H9 (cell line): ENCODE measurements around the gene SPATA31A6. TPM values are rescaled to one million over a fixed set of nuclear protein-coding genes. Genes with fewer than 3 reads are reported as not detected.
"Not testable (repeated sequence)": the region's sequence is repeated elsewhere in the genome, so short reads cannot be mapped to it uniquely, and the experiment has no call there.

Source experiments
- DNase-seq: peaks from one replicate; pipeline ENCODE4 v3.0.0-alpha.2; 2017
- H2AFZ ChIP-seq: one replicate; pipeline ENCODE4 v1.6.1; 2013; ENCODE audit warnings: mild to moderate bottlenecking, low read length, control low read depth, moderate library complexity
- H2AK5ac ChIP-seq: 2 replicates; pipeline ENCODE4 v1.6.1; 2013; ENCODE audit warnings: low read length, control low read depth, mixed read lengths; ENCODE audit not compliant: insufficient read length
- H2BK120ac ChIP-seq: one replicate; pipeline ENCODE4 v1.6.1; 2013; ENCODE audit warnings: low read depth, mild to moderate bottlenecking, low read length, control low read depth, inconsistent platforms; ENCODE audit not compliant: poor library complexity, severe bottlenecking
- H2BK12ac ChIP-seq: 2 replicates; pipeline ENCODE4 v1.6.1; 2013; ENCODE audit warnings: low read length, control low read depth, mixed read lengths, low read depth; ENCODE audit not compliant: insufficient read length
- H2BK15ac ChIP-seq: 2 replicates; pipeline ENCODE4 v1.6.1; 2013; ENCODE audit warnings: low read depth, low read length, control low read depth
- H2BK20ac ChIP-seq: one replicate; pipeline ENCODE4 v1.6.1; 2013; ENCODE audit warnings: low read depth, mild to moderate bottlenecking, low read length, control low read depth, inconsistent platforms; ENCODE audit not compliant: poor library complexity, severe bottlenecking
- H2BK5ac ChIP-seq: 2 replicates; pipeline ENCODE4 v1.6.1; 2013; ENCODE audit warnings: low read length, control low read depth, mixed read lengths; ENCODE audit not compliant: insufficient read length
- H3K14ac ChIP-seq: 2 replicates; pipeline ENCODE4 v1.6.1; 2013; ENCODE audit warnings: low read length, control low read depth; ENCODE audit not compliant: insufficient read depth
- H3K18ac ChIP-seq: 2 replicates; pipeline ENCODE4 v1.6.1; 2013; ENCODE audit warnings: low read depth, mild to moderate bottlenecking, mixed read lengths, low read length, control low read depth; ENCODE audit not compliant: insufficient read length
- H3K23ac ChIP-seq: 2 replicates; pipeline ENCODE4 v1.6.1; 2013; ENCODE audit warnings: low read length, control low read depth, mixed read lengths, low read depth; ENCODE audit not compliant: insufficient read length
- H3K23me2 ChIP-seq: 2 replicates; pipeline ENCODE4 v1.6.1; 2013; ENCODE audit warnings: low read depth, mild to moderate bottlenecking, mixed read lengths, low read length, control low read depth; ENCODE audit not compliant: insufficient read length, poor library complexity, severe bottlenecking
- H3K27ac ChIP-seq: 2 replicates; pipeline ENCODE4 v1.5.1; 2013; ENCODE audit warnings: low read length, control low read depth, mixed read lengths, low read depth; ENCODE audit not compliant: insufficient read length
- H3K27me3 ChIP-seq: 2 replicates; pipeline ENCODE4 v1.6.1; 2013; ENCODE audit warnings: low read length, control low read depth, inconsistent platforms; ENCODE audit not compliant: insufficient read depth
- H3K4ac ChIP-seq: 2 replicates; pipeline ENCODE4 v1.6.1; 2013; ENCODE audit warnings: low read depth, mild to moderate bottlenecking, control low read depth, inconsistent platforms, low read length, moderate library complexity
- H3K4me1 ChIP-seq: 2 replicates; pipeline ENCODE4 v1.6.1; 2013; ENCODE audit warnings: low read length, control low read depth, inconsistent platforms; ENCODE audit not compliant: insufficient read depth
- H3K4me2 ChIP-seq: 2 replicates; pipeline ENCODE4 v1.6.1; 2013; ENCODE audit warnings: low read length, control low read depth, mixed read lengths; ENCODE audit not compliant: insufficient read length, insufficient read depth
- H3K56ac ChIP-seq: 2 replicates; pipeline ENCODE4 v1.6.1; 2013; ENCODE audit warnings: low read depth, mild to moderate bottlenecking, mixed read lengths, low read length, control low read depth; ENCODE audit not compliant: insufficient read length
- H3K79me1 ChIP-seq: 2 replicates; pipeline ENCODE4 v1.6.1; 2013; ENCODE audit warnings: low read depth, mild to moderate bottlenecking, moderate library complexity, low read length, control low read depth, inconsistent platforms; ENCODE audit not compliant: insufficient read depth, poor library complexity, severe bottlenecking
- H3K79me2 ChIP-seq: 2 replicates; pipeline ENCODE4 v1.6.1; 2013; ENCODE audit warnings: low read length, control low read depth, inconsistent platforms; ENCODE audit not compliant: insufficient read depth
- H3K9ac ChIP-seq: 2 replicates; pipeline ENCODE4 v1.6.1; 2013; ENCODE audit warnings: low read length, control low read depth, mixed read lengths; ENCODE audit not compliant: insufficient read length; ENCODE audit errors: extremely low read depth
- H3K9me3 ChIP-seq: one replicate; pipeline ENCODE4 v1.6.1; 2013; ENCODE audit warnings: low read depth, low read length, inconsistent platforms; ENCODE audit not compliant: control insufficient read depth
- H3T11ph ChIP-seq: one replicate; pipeline ENCODE4 v1.6.1; 2013; ENCODE audit warnings: mild to moderate bottlenecking, low read length, control low read depth, inconsistent platforms
- H4K20me1 ChIP-seq: one replicate; pipeline ENCODE4 v1.6.1; 2013; ENCODE audit not compliant: control insufficient read depth, insufficient read length, insufficient read depth
- H4K5ac ChIP-seq: 2 replicates; pipeline ENCODE4 v1.6.1; 2013; ENCODE audit warnings: low read depth, mild to moderate bottlenecking, mixed read lengths, low read length, control low read depth; ENCODE audit not compliant: insufficient read length
- H4K8ac ChIP-seq: replicated peaks from 2 replicates; pipeline ENCODE4 v1.6.1; 2013; ENCODE audit warnings: low read length, control low read depth, mixed read lengths, low read depth; ENCODE audit not compliant: insufficient read length
- H4K91ac ChIP-seq: 2 replicates; pipeline ENCODE4 v1.6.1; 2013; ENCODE audit warnings: low read depth, mild to moderate bottlenecking, moderate library complexity, mixed read lengths, low read length, control low read depth; ENCODE audit not compliant: insufficient read length
- H3K27ac Mint-ChIP-seq, 3 experiments: 2 replicates in 2 of 3; 3 replicates in 1 of 3; pipeline ENCODE4 v1.8.0; 2020 to 2021; ENCODE audit warnings: mixed read lengths in 3 of 3, mild to moderate bottlenecking in 1 of 3, moderate library complexity in 1 of 3
- H3K27me3 Mint-ChIP-seq: 2 replicates; pipeline ENCODE4 v1.8.0; 2021; ENCODE audit warnings: low read depth, mild to moderate bottlenecking, moderate library complexity, mixed read lengths
- H3K36me3 Mint-ChIP-seq, 3 experiments: 2 replicates in 2 of 3; 3 replicates in 1 of 3; pipeline ENCODE4 v1.8.0; 2020 to 2021; ENCODE audit warnings: low read depth in 3 of 3, mixed read lengths in 3 of 3; ENCODE audit not compliant: insufficient read depth in 1 of 3
- H3K4me1 Mint-ChIP-seq, 2 experiments: 2 replicates each; pipeline ENCODE4 v1.8.0; 2020; ENCODE audit warnings: mixed read lengths in 2 of 2
- H3K4me3 Mint-ChIP-seq, 2 experiments: 2 replicates in 1 of 2; 3 replicates in 1 of 2; pipeline ENCODE4 v1.8.0; 2020 to 2021; ENCODE audit warnings: mild to moderate bottlenecking in 2 of 2, mixed read lengths in 2 of 2, moderate library complexity in 1 of 2
- H3K9me3 Mint-ChIP-seq, 2 experiments: 2 replicates in 1 of 2; 3 replicates in 1 of 2; pipeline ENCODE4 v1.8.0; 2020; ENCODE audit warnings: mild to moderate bottlenecking in 2 of 2, mixed read lengths in 2 of 2, moderate library complexity in 1 of 2
- WGBS: extraction: QIAGEN DNeasy Blood & Tissue Kit; methylation state at CpG from one replicate; pipeline ENCODE4 v1.1.7; 2013; ENCODE audit warnings: missing lambda C conversion rate, low lambda C conversion rate, mixed read lengths; ENCODE audit not compliant: insufficient read length; ENCODE audit errors: extremely low coverage; 5-methylcytosine and 5-hydroxymethylcytosine counted together
- total RNA-seq: library from RNA; stranded (reverse); gene quantifications from 2 replicates; pipeline ENCODE4 v1.2.1, GENCODE V29; 2021

The SPATA31A6 gene
- total RNA-seq, 1 experiment from 2014 or later = 0.61 TPM

DNA sequence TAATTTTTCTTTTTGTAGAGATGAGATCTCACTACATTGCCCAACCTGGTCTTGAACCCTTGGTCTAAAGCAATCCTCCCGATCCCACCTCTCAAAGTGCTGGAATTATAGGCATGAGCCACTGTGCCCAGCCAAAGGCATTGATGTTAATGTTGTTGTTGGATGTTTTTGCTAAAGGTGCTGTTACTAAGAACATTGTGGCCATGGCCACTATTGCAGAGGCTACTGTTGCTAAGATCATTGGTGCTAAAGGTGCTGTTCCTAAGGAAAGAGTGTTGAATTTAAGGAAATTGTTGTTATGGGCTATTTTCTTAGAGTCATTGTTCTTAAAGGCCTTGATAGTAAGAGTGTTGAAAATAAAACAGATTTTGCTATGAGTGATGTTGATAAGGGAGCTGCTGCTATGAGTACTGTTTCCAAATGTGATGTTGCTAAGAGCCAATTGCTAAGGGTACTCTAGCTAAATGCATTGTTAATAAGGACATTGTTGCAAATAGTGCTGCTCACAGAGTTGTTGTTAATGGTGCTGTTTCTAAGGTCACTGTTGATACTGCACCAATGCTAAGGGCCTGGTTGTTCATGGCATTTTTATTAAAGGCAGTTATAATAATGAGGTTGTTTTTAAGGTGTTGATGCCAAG is 52.0 kb downstream of the SPATA31A6 start:
- not testable (repeated sequence) for H3K27ac ChIP-seq, H3K9me3 Mint-ChIP-seq, H4K8ac ChIP-seq, H2BK5ac ChIP-seq, H4K5ac ChIP-seq, H4K91ac ChIP-seq, H3K4me1 ChIP-seq, H2AFZ ChIP-seq, H3K79me1 ChIP-seq, H3K14ac ChIP-seq, H2AK5ac ChIP-seq, H3K27me3 Mint-ChIP-seq, H2BK120ac ChIP-seq, H2BK15ac ChIP-seq, H2BK20ac ChIP-seq, H3K4me3 Mint-ChIP-seq, H3K4me1 Mint-ChIP-seq, H4K20me1 ChIP-seq, H3K23me2 ChIP-seq, H3K4ac ChIP-seq, DNase-seq, H3K18ac ChIP-seq, H2BK12ac ChIP-seq, H3K27ac Mint-ChIP-seq, H3K36me3 Mint-ChIP-seq, H3K27me3 ChIP-seq, H3K4me2 ChIP-seq, H3K56ac ChIP-seq, H3T11ph ChIP-seq, H3K9me3 ChIP-seq, H3K9ac ChIP-seq, H3K23ac ChIP-seq, H3K79me2 ChIP-seq
- no CpG with 5 or more reads among the region's 1 CpG for WGBS

DNA sequence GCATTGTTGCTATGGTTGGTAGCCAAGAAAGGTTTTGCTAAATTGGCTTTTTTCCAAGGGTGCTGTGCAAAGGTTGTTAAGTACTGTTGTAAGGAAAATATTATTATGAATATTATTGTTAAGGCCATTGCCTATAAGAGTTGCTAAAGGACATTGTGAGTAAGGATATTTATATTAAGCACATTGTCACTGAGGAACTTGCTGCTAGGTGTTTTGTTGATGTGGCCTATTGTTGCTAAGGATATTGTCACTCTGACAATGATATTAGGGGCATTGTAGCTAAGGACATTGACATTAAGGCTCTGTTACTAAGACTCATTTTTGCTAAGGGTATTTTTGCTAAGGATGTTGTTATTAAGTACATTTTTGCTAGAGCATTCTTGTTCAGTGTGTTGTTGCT is 52.6 kb downstream of the SPATA31A6 start:
- H3K56ac ChIP-seq, H3K18ac ChIP-seq, DNase-seq, H3K4me3 Mint-ChIP-seq, H4K20me1 ChIP-seq, H3K9me3 ChIP-seq, H2AFZ ChIP-seq, H2BK15ac ChIP-seq, H3K9me3 Mint-ChIP-seq, H3K4me1 ChIP-seq, H3K23me2 ChIP-seq, H3K79me1 ChIP-seq, H3K9ac ChIP-seq, H2BK12ac ChIP-seq, H3K79me2 ChIP-seq, H3K36me3 Mint-ChIP-seq, H2BK20ac ChIP-seq, H3K27me3 Mint-ChIP-seq, H3T11ph ChIP-seq, H3K27me3 ChIP-seq, H3K23ac ChIP-seq, H3K4ac ChIP-seq, H4K91ac ChIP-seq, H3K4me1 Mint-ChIP-seq, H2BK120ac ChIP-seq, H2AK5ac ChIP-seq, H3K4me2 ChIP-seq, H4K5ac ChIP-seq, H3K14ac ChIP-seq, H2BK5ac ChIP-seq, H3K27ac Mint-ChIP-seq, H4K8ac ChIP-seq, H3K27ac ChIP-seq: not testable (repeated sequence)
